Measurements from ENCODE around the gene PSG4. TPM values are rescaled to one million over a fixed set of nuclear protein-coding genes. Genes with fewer than 3 reads are reported as not detected.
"Not testable (repeated sequence)": the region's sequence is repeated elsewhere in the genome, so short reads cannot be mapped to it uniquely, and the experiment has no call there.

The PSG4 gene
- total RNA-seq, 1 donor from 2014 or later: 0.26 TPM

- Histone ChIP-seq H3K36me3 (ENCODE audit: control insufficient read depth, insufficient read depth, low read length) (no peaks in the 10 kb centered on the region), H3K27me3 (ENCODE audit: control insufficient read depth, insufficient read depth, low read length) (no peaks in the 10 kb centered on the region), H3K4me3 (ENCODE audit: low read depth, low read length) (no peak overlapping the region)
- no peak for FAIRE-seq
- no peak for TF ChIP-seq CTCF (IDR thresholded peaks at IDR 0.05; ENCODE audit: insufficient read depth, low read length, severe bottlenecking)
- no peak for DNase-seq (ENCODE audit: low read depth)
These were observed 19.4 kb upstream of the PSG4 start for GRCh38 chr19:43224855-43225253.

GRCh38 chr19:43224201-43224854 lies 18.9 kb upstream of the PSG4 start:
- not testable (repeated sequence) for H3K36me3 ChIP-seq (ENCODE audit: control insufficient read depth, insufficient read depth, low read length); H3K27me3 ChIP-seq (ENCODE audit: control insufficient read depth, insufficient read depth, low read length); DNase-seq (ENCODE audit: low read depth); FAIRE-seq; H3K4me3 ChIP-seq (ENCODE audit: low read depth, low read length)

- not testable (repeated sequence) for H3K27me3 ChIP-seq (ENCODE audit: control insufficient read depth, insufficient read depth, low read length); FAIRE-seq; H3K36me3 ChIP-seq (ENCODE audit: control insufficient read depth, insufficient read depth, low read length); DNase-seq (ENCODE audit: low read depth); H3K4me3 ChIP-seq (ENCODE audit: low read depth, low read length)
These were observed 16.5 kb upstream of the PSG4 start for GRCh38 chr19:43221891-43222290.

- not testable (repeated sequence) for DNase-seq (ENCODE audit: low read depth); H3K27me3 ChIP-seq (ENCODE audit: control insufficient read depth, insufficient read depth, low read length); FAIRE-seq; H3K4me3 ChIP-seq (ENCODE audit: low read depth, low read length); H3K36me3 ChIP-seq (ENCODE audit: control insufficient read depth, insufficient read depth, low read length)
These were observed 13.7 kb upstream of the PSG4 start for GRCh38 chr19:43219136-43219535.

- FAIRE-seq; H3K36me3 ChIP-seq (ENCODE audit: control insufficient read depth, insufficient read depth, low read length); H3K4me3 ChIP-seq (ENCODE audit: low read depth, low read length); DNase-seq (ENCODE audit: low read depth); H3K27me3 ChIP-seq (ENCODE audit: control insufficient read depth, insufficient read depth, low read length): not testable (repeated sequence)
These were observed 10.4 kb upstream of the PSG4 start for GRCh38 chr19:43215881-43216280.

- DNase-seq (ENCODE audit: low read depth): no peak
- FAIRE-seq: no peak
- TF ChIP-seq CTCF (IDR thresholded peaks at IDR 0.05; ENCODE audit: insufficient read depth, low read length, severe bottlenecking): no peak
- no peak overlapping the region for H3K4me3 ChIP-seq (ENCODE audit: low read depth, low read length)
- no peaks in the 10 kb centered on the region for H3K36me3 ChIP-seq (ENCODE audit: control insufficient read depth, insufficient read depth, low read length)
- H3K27me3 ChIP-seq (ENCODE audit: control insufficient read depth, insufficient read depth, low read length): no peaks in the 10 kb centered on the region
These were observed 2.6 kb upstream of the PSG4 start for GRCh38 chr19:43207991-43208390.

GRCh38 chr19:43207174-43207573 lies 1.7 kb upstream of the PSG4 start:
- not testable (repeated sequence) for FAIRE-seq

GRCh38 chr19:43203611-43204010 lies 1.8 kb downstream of the PSG4 start:
- not testable (repeated sequence) for FAIRE-seq; H3K36me3 ChIP-seq (ENCODE audit: control insufficient read depth, insufficient read depth, low read length); H3K4me3 ChIP-seq (ENCODE audit: low read depth, low read length); DNase-seq (ENCODE audit: low read depth); H3K27me3 ChIP-seq (ENCODE audit: control insufficient read depth, insufficient read depth, low read length)

More at GRCh38 chr19:43207174-43207573, 1.7 kb upstream of the PSG4 start:
- DNase-seq (ENCODE audit: low read depth); H3K36me3 ChIP-seq (ENCODE audit: control insufficient read depth, insufficient read depth, low read length); H3K4me3 ChIP-seq (ENCODE audit: low read depth, low read length); H3K27me3 ChIP-seq (ENCODE audit: control insufficient read depth, insufficient read depth, low read length): not testable (repeated sequence)
- peak; percentile 64 for TF ChIP-seq CTCF (IDR thresholded peaks at IDR 0.05; ENCODE audit: insufficient read depth, low read length, severe bottlenecking)

- H3K27me3 ChIP-seq (ENCODE audit: control insufficient read depth, insufficient read depth, low read length); H3K4me3 ChIP-seq (ENCODE audit: low read depth, low read length); FAIRE-seq; H3K36me3 ChIP-seq (ENCODE audit: control insufficient read depth, insufficient read depth, low read length): not testable (repeated sequence)
- DNase-seq (ENCODE audit: low read depth): peak; percentile 55
These were observed 3.5 kb downstream of the PSG4 start for GRCh38 chr19:43201891-43202290.

GRCh38 chr19:43201337-43201801 lies 4.1 kb downstream of the PSG4 start:
- H3K36me3 ChIP-seq (ENCODE audit: control insufficient read depth, insufficient read depth, low read length); H3K4me3 ChIP-seq (ENCODE audit: low read depth, low read length); H3K27me3 ChIP-seq (ENCODE audit: control insufficient read depth, insufficient read depth, low read length): not testable (repeated sequence)
- FAIRE-seq (peak; percentile 7), DNase-seq (ENCODE audit: low read depth) (peak; percentile 76)

Measured in bronchial epithelial cell (primary cell).